Measurements from ENCODE around the gene LSAMP.

DNA sequence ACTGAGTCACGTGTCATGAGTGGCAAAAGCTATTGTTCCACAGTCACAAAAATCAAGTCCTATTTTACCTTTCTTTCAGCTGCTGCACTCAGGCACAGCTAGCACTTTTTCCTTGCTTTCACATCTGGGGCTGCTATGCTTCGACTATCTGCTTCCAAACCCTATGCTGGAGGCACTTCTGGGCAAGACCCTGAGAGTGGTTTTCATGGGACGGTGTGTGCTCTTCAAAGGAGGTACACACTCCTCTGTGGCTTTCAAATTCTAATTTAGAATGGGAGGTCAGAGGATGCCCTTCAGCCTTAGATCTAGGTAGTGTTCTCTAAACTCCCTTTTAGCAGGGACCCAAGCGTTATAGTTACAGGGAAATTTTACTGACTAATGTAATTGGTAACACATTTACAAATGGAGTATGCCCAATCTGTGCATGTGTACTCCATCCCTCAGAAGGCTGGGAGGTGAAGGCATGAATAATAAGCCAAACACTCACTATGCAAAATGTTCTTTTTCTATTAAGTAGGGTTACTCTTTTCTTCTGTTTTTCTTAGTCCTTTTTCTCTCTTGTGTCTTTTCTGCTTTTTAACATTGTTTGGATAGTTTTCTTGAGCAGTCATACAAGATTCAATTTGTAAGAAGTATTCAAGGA lies 188.3 kb downstream of the LSAMP start:
- TF ChIP-seq, protein P1, sequence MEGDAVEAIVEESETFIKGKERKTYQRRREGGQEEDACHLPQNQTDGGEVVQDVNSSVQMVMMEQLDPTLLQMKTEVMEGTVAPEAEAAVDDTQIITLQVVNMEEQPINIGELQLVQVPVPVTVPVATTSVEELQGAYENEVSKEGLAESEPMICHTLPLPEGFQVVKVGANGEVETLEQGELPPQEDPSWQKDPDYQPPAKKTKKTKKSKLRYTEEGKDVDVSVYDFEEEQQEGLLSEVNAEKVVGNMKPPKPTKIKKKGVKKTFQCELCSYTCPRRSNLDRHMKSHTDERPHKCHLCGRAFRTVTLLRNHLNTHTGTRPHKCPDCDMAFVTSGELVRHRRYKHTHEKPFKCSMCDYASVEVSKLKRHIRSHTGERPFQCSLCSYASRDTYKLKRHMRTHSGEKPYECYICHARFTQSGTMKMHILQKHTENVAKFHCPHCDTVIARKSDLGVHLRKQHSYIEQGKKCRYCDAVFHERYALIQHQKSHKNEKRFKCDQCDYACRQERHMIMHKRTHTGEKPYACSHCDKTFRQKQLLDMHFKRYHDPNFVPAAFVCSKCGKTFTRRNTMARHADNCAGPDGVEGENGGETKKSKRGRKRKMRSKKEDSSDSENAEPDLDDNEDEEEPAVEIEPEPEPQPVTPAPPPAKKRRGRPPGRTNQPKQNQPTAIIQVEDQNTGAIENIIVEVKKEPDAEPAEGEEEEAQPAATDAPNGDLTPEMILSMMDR (conservative IDR thresholded peaks at IDR 0.05; ENCODE audit: low read depth, low read length): no peak
- TF ChIP-seq EZH2 (IDR thresholded peaks at IDR 0.05; ENCODE audit: low read length, unreplicated experiment): no peak

Measured in PC-3 (cell line).